HCT116 (cell line): Measurements from ENCODE around the gene OPALIN. TPM values are rescaled to one million over a fixed set of nuclear protein-coding genes. Genes with fewer than 3 reads are reported as not detected.

Source experiments
- ATAC-seq: fragments of 200-7000 bp; cut with Tn5 transposase; 2 replicates; pipeline ENCODE4 v1.9.1; 2020; ENCODE audit warnings: mild to moderate bottlenecking, moderate library complexity
- BruUV-seq: library from RNA; stranded (reverse); fragments of 400-500 nt; replicated peaks from 2 replicates; lab custom pipeline; 2021; lab: Mats Ljungman, UMichigan
- CTCF ChIA-PET: fragments of 300-600 bp; sonication (Branson Sonifier 250); formaldehyde crosslinking; loops from one replicate; lab custom pipeline; 2021; ENCODE audit warnings: antibody characterized with exemption; lab: Charles Lee
- POLR2A ChIA-PET: fragments of 300-600, 350-600 bp; sonication (Branson Sonifier 250); formaldehyde crosslinking; loops from one replicate; lab custom pipeline; 2021; ENCODE audit warnings: antibody characterized with exemption; lab: Charles Lee
- RAD21 ChIA-PET, 2 experiments: fragments of 300-600 bp; sonication (Branson Sonifier 250); formaldehyde crosslinking; loops; one replicate each; lab custom pipeline; 2023; ENCODE audit warnings: low total read pairs in 2 of 2; ENCODE audit not compliant: uncharacterized antibody in 2 of 2, unreplicated experiment in 2 of 2, low non-redundant PET in 1 of 2; lab: Charles Lee
- DNase-seq: peaks from one replicate; pipeline ENCODE4 v3.0.0-alpha.2; 2010; ENCODE audit warnings: low read depth, low spot score
- H2AFZ ChIP-seq: fragments of 200-600 bp; shearing (Covaris generic), sonication (generic); 2 replicates; pipeline ENCODE4 v1.6.1; 2017; ENCODE audit warnings: low read depth, mixed run types, mixed read lengths, antibody characterized with exemption, low read length; ENCODE audit not compliant: poor library complexity, severe bottlenecking
- H3K27ac ChIP-seq: 2 replicates; pipeline ENCODE4 v1.5.1; 2012; ENCODE audit warnings: low read depth, low read length
- H3K27me3 ChIP-seq: fragments of 200-600 bp; sonication (generic); 2 replicates; pipeline ENCODE4 v1.6.1; 2016; ENCODE audit warnings: mixed run types, low read length, mixed read lengths; ENCODE audit not compliant: insufficient read depth
- H3K36me3 ChIP-seq, 2 experiments: fragments of 200-500 bp in 1 of 2; fragments of 200-600 bp in 1 of 2; sonication (Bioruptor generic) in 1 of 2; sonication (generic) in 1 of 2; 2 replicates each; pipeline versions ENCODE4 v1.5.1 to v1.6.1; 2014 to 2016; ENCODE audit warnings: low read length in 2 of 2, inconsistent platforms in 1 of 2, mixed read lengths in 1 of 2, mixed run types in 1 of 2; ENCODE audit not compliant: insufficient read depth in 2 of 2, control insufficient read depth in 1 of 2
- H3K4me1 ChIP-seq, 2 experiments: fragments of 200-600 bp in 1 of 2; sonication (generic) in 1 of 2; 2 replicates each; pipeline versions ENCODE4 v1.5.1 to v1.6.1; 2012 to 2017; ENCODE audit warnings: low read length in 2 of 2, inconsistent platforms in 1 of 2, mild to moderate bottlenecking in 1 of 2, mixed read lengths in 1 of 2, mixed run types in 1 of 2, moderate library complexity in 1 of 2; ENCODE audit not compliant: insufficient read depth in 2 of 2, control insufficient read depth in 1 of 2
- H3K4me2 ChIP-seq: fragments of 200-600 bp; sonication (generic); 2 replicates; pipeline ENCODE4 v1.6.1; 2017; ENCODE audit warnings: mixed run types, low read length, mixed read lengths
- H3K4me3 ChIP-seq, 2 experiments: fragments of 200-600 bp in 1 of 2; sonication (generic) in 1 of 2; replicated peaks in 1 of 2; 2 replicates each; pipeline ENCODE4 v1.5.1; 2011 to 2016; ENCODE audit warnings: low read length in 2 of 2, control low read depth in 1 of 2, low read depth in 1 of 2, mild to moderate bottlenecking in 1 of 2, mixed read lengths in 1 of 2, mixed run types in 1 of 2
- H3K79me2 ChIP-seq: fragments of 200-600 bp; sonication (generic); 2 replicates; pipeline ENCODE4 v1.6.1; 2017; ENCODE audit warnings: mild to moderate bottlenecking, mixed run types, low read length, moderate library complexity, mixed read lengths; ENCODE audit not compliant: insufficient read depth
- H3K9ac ChIP-seq: fragments of 200-600 bp; sonication (generic); 2 replicates; pipeline ENCODE4 v1.6.1; 2016; ENCODE audit warnings: low read length, mixed read lengths
- H3K9me2 ChIP-seq: fragments of 200-600 bp; sonication (generic), shearing (Covaris generic); 2 replicates; pipeline ENCODE4 v1.6.1; 2017; ENCODE audit warnings: mixed run types, mild to moderate bottlenecking, moderate library complexity; ENCODE audit not compliant: insufficient read depth
- H3K9me3 ChIP-seq, 2 experiments: fragments of 200-500 bp in 1 of 2; fragments of 200-600 bp in 1 of 2; sonication (Bioruptor generic) in 1 of 2; sonication (generic) in 1 of 2; 2 replicates each; pipeline ENCODE4 v1.6.1; 2014 to 2017; ENCODE audit warnings: low read length in 2 of 2, mixed read lengths in 2 of 2, inconsistent platforms in 1 of 2, low read depth in 1 of 2, mild to moderate bottlenecking in 1 of 2, mixed run types in 1 of 2, moderate library complexity in 1 of 2; ENCODE audit not compliant: control insufficient read depth in 1 of 2, insufficient read depth in 1 of 2
- H4K20me1 ChIP-seq: fragments of 200-600 bp; sonication (generic), shearing (Covaris generic); 2 replicates; pipeline ENCODE4 v1.6.1; 2017; ENCODE audit warnings: mixed run types, mild to moderate bottlenecking, moderate library complexity; ENCODE audit not compliant: insufficient read depth
- CEBPB ChIP-seq: IDR thresholded peaks from 2 replicates; pipeline ENCODE4 v1.6.1; 2012; ENCODE audit warnings: low read depth
- EGR1 ChIP-seq: IDR thresholded peaks from 2 replicates; pipeline ENCODE4 v1.6.1; 2012; ENCODE audit warnings: low read depth
- ELF1 ChIP-seq: IDR thresholded peaks from 2 replicates; pipeline ENCODE4 v1.6.1; 2012; ENCODE audit warnings: low read depth, borderline replicate concordance
- EZH2phosphoT487 ChIP-seq: fragments of 200-600 bp; IDR thresholded peaks from 2 replicates; pipeline ENCODE4 v1.6.1; 2018; ENCODE audit warnings: antibody characterized with exemption, borderline replicate concordance
- POLR2A ChIP-seq: IDR thresholded peaks from 2 replicates; pipeline ENCODE4 v1.7.0; 2011; ENCODE audit warnings: borderline replicate concordance; ENCODE audit not compliant: insufficient read depth, insufficient read length; ENCODE audit errors: extremely low read depth
- RAD21 ChIP-seq: IDR thresholded peaks from 2 replicates; pipeline ENCODE4 v1.6.1; 2012; ENCODE audit warnings: low read depth, mild to moderate bottlenecking
- SP1 ChIP-seq: IDR thresholded peaks from 2 replicates; pipeline ENCODE4 v1.6.1; 2012; ENCODE audit warnings: low read depth
- SRF ChIP-seq: IDR thresholded peaks from 2 replicates; pipeline ENCODE4 v1.6.1; 2012; ENCODE audit warnings: low read depth
- TCF7L2 ChIP-seq: IDR thresholded peaks from 2 replicates; pipeline ENCODE4 v1.7.0; 2011; ENCODE audit warnings: borderline replicate concordance, inconsistent platforms; ENCODE audit not compliant: insufficient read depth, insufficient read length; ENCODE audit errors: extremely low read depth
- ZFX ChIP-seq: fragments of 450-650 bp; IDR thresholded peaks from 2 replicates; pipeline ENCODE4 v1.6.1; 2017
- intact Hi-C: fragments of 100-400 bp; cut with micrococcal nuclease; formaldehyde crosslinking; loops from 2 replicates; pipeline ENCODE4 v1.10.0; 2022
- total RNA-seq: library from RNA; stranded (reverse); gene quantifications from one replicate; pipeline ENCODE4 v1.2.1, GENCODE V29; 2021; ENCODE audit not compliant: unreplicated experiment
- TF ChIP-seq, protein P1 (sequence below): IDR thresholded peaks from 2 replicates; pipeline ENCODE4 v1.6.1; 2012
- TF ChIP-seq, protein P2 (sequence below): IDR thresholded peaks from 2 replicates; pipeline ENCODE4 v1.6.1; 2012; ENCODE audit warnings: low read depth

The OPALIN gene
- total RNA-seq, 1 experiment from 2014 or later: not detected

DNA sequence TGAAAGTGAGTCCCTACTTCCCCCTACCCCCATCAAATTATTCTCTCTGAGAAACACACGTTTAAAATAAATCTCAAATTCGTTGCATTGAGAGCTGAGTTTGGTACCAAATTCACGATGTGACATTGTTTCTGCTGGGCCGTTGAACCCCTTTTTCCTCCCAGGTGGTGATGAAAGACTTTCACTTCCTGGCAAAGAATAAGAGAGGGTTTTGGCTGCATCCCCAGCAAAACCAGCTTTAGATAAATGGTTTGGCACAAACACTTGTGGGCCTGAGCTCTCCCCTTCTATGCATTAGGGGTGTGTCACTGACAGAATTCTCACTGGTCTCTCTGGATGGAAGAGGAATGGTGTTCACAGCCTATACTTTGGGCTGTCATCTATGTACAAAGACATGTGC, 63.3 kb downstream of the OPALIN start:
- TF ChIP-seq, protein P1, sequence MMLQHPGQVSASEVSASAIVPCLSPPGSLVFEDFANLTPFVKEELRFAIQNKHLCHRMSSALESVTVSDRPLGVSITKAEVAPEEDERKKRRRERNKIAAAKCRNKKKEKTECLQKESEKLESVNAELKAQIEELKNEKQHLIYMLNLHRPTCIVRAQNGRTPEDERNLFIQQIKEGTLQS: no peak
- TF ChIP-seq EGR1 (no peak), POLR2A (no peak), CEBPB (no peak), SRF (no peak), TCF7L2 (no peak), ELF1 (no peak), SP1 (no peak), RAD21 (no peak), EZH2phosphoT487 (no peak), ZFX (no peak)
- TF ChIP-seq, protein P2, sequence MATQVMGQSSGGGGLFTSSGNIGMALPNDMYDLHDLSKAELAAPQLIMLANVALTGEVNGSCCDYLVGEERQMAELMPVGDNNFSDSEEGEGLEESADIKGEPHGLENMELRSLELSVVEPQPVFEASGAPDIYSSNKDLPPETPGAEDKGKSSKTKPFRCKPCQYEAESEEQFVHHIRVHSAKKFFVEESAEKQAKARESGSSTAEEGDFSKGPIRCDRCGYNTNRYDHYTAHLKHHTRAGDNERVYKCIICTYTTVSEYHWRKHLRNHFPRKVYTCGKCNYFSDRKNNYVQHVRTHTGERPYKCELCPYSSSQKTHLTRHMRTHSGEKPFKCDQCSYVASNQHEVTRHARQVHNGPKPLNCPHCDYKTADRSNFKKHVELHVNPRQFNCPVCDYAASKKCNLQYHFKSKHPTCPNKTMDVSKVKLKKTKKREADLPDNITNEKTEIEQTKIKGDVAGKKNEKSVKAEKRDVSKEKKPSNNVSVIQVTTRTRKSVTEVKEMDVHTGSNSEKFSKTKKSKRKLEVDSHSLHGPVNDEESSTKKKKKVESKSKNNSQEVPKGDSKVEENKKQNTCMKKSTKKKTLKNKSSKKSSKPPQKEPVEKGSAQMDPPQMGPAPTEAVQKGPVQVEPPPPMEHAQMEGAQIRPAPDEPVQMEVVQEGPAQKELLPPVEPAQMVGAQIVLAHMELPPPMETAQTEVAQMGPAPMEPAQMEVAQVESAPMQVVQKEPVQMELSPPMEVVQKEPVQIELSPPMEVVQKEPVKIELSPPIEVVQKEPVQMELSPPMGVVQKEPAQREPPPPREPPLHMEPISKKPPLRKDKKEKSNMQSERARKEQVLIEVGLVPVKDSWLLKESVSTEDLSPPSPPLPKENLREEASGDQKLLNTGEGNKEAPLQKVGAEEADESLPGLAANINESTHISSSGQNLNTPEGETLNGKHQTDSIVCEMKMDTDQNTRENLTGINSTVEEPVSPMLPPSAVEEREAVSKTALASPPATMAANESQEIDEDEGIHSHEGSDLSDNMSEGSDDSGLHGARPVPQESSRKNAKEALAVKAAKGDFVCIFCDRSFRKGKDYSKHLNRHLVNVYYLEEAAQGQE: no peak
- Histone ChIP-seq H3K36me3 (no peaks in the 10 kb centered on the region), H3K79me2 (no peaks in the 10 kb centered on the region), H3K9me2 (no peaks in the 10 kb centered on the region), H3K4me2 (no peak overlapping the region), H3K27me3 (peaks cover 20% of the 10 kb centered on the region; the same call in 1 of the 2 replicates), H3K4me1 (no peaks in the 10 kb centered on the region), H4K20me1 (no peaks in the 10 kb centered on the region), H3K9ac (no peak overlapping the region), H3K4me3 (no peak overlapping the region), H3K27ac (no peak overlapping the region), H3K9me3 (no peaks in the 10 kb centered on the region), H2AFZ (no peak overlapping the region)
- no peak for ATAC-seq
- BruUV-seq: no TSS peak
- ChIA-PET CTCF (interaction anchor here (1.4 to 5.6 kb wide), 2 partner anchors 66 to 277 kb away, joined by 3 to 70 read pairs; no protein-coding TSS in a partner anchor), RAD21 (no interaction called here), POLR2A (no interaction called here)
- DNase-seq: no peak
- intact Hi-C loops: loop anchor here (2.0 to 10.0 kb wide), 3 partner anchors 151 to 279 kb away; partner anchors contain the start of gene CCNJ

Other genes with a start within 250 kb of the OPALIN start
- 36.7 TPM for gene ZNF518A, start 228.7 kb downstream of the OPALIN start, total RNA-seq
- 0.59 TPM for gene BLNK, start 87.4 kb downstream of the OPALIN start, total RNA-seq
- gene DNTT, start 54.6 kb downstream of the OPALIN start, total RNA-seq: not detected
- 1.3 TPM for gene TLL2, start 154.9 kb upstream of the OPALIN start, total RNA-seq
- gene TM9SF3, start 228.0 kb upstream of the OPALIN start, total RNA-seq: 79.3 TPM